K562 (cell line): ENCODE data around the gene NES. TPM values are rescaled to one million over a fixed set of nuclear protein-coding genes. Genes with fewer than 3 reads are reported as not detected.
A peak's percentile ranks its signal among the peaks of the same experiment; 100 is the strongest.

Experiments used
- AFF1 ChIP-seq, 2 experiments: fragments of 450-650 bp; IDR thresholded peaks; 2 replicates each; pipeline ENCODE4 v1.6.1; 2018; ENCODE audit warnings: mild to moderate bottlenecking in 2 of 2, low read depth in 1 of 2; ENCODE audit not compliant: partially characterized antibody in 2 of 2
- CBX3 ChIP-seq, 2 experiments: IDR thresholded peaks; 1 replicate in 1 of 2; 2 replicates in 1 of 2; pipeline ENCODE4 v1.6.1; 2012; ENCODE audit warnings: inconsistent platforms in 2 of 2, low read length in 2 of 2, borderline replicate concordance in 1 of 2, control low read depth in 1 of 2
- E4F1 ChIP-seq: fragments of 250-450 bp; sonication (Bioruptor Pico); IDR thresholded peaks from 2 replicates; pipeline ENCODE4 v1.5.0; 2021; ENCODE audit warnings: mild to moderate bottlenecking, borderline replicate concordance
- GTF2F1 ChIP-seq: IDR thresholded peaks from 2 replicates; pipeline ENCODE4 v1.6.1; 2011; ENCODE audit warnings: low read depth, low read length, improper control_type of control experiment
- HMG20B ChIP-seq: fragments of 250-450 bp; sonication (Bioruptor Pico); IDR thresholded peaks from 2 replicates; pipeline ENCODE4 v1.5.0; 2021; ENCODE audit warnings: mild to moderate bottlenecking
- HNRNPH1 ChIP-seq: fragments of 200-400 bp; formaldehyde crosslinking; optimal IDR thresholded peaks from 2 replicates; pipeline ENCODE3; 2017; ENCODE audit warnings: low read depth, mild to moderate bottlenecking, low read length, moderate library complexity
- IRF9 ChIP-seq: fragments of 450-650 bp; IDR thresholded peaks from 2 replicates; pipeline ENCODE4 v1.6.1; 2016; ENCODE audit warnings: missing biosample characterization, missing genetic modification characterization
- KLF16 ChIP-seq: IDR thresholded peaks from 2 replicates; pipeline ENCODE4 v1.6.1; 2016; ENCODE audit warnings: antibody characterized with exemption
- MECOM ChIP-seq: fragments of 250-450 bp; sonication (Bioruptor Pico); IDR thresholded peaks from 2 replicates; pipeline ENCODE4 v1.8.0; 2022; ENCODE audit warnings: inconsistent platforms
- POLR2G ChIP-seq: fragments of 200-400 bp; formaldehyde crosslinking; IDR thresholded peaks from 2 replicates; pipeline ENCODE4 v1.6.1; 2017; ENCODE audit warnings: low read depth, mild to moderate bottlenecking, antibody characterized with exemption, low read length, moderate library complexity
- RB1 ChIP-seq: fragments of 450-650 bp; IDR thresholded peaks from 2 replicates; pipeline ENCODE4 v1.6.1; 2017; ENCODE audit warnings: low read depth, mild to moderate bottlenecking
- RBFOX2 ChIP-seq: fragments of 200-400 bp; formaldehyde crosslinking; IDR thresholded peaks from 2 replicates; pipeline ENCODE4 v1.6.1; 2017; ENCODE audit warnings: low read depth, mild to moderate bottlenecking, low read length, moderate library complexity
- SOX6 ChIP-seq: fragments of 450-650 bp; IDR thresholded peaks from 2 replicates; pipeline ENCODE4 v1.6.1; 2014; ENCODE audit warnings: mild to moderate bottlenecking
- SRSF3 ChIP-seq: fragments of 200-400 bp; formaldehyde crosslinking; IDR thresholded peaks from 2 replicates; pipeline ENCODE4 v1.6.1; 2016; ENCODE audit warnings: mild to moderate bottlenecking, low read length, moderate library complexity; ENCODE audit not compliant: insufficient read depth
- THRAP3 ChIP-seq: fragments of 450-650 bp; IDR thresholded peaks from 2 replicates; pipeline ENCODE4 v1.6.1; 2016; ENCODE audit warnings: mild to moderate bottlenecking, inconsistent platforms, borderline replicate concordance
- TRIM25 ChIP-seq: fragments of 450-650 bp; IDR thresholded peaks from 2 replicates; pipeline ENCODE4 v1.7.0; 2016; ENCODE audit warnings: borderline replicate concordance
- USF1 ChIP-seq: sonication (generic); formaldehyde crosslinking; IDR thresholded peaks from 2 replicates; pipeline ENCODE4 v1.9.0; 2022; ENCODE audit warnings: mild to moderate bottlenecking, missing genetic modification reagents
- ZNF143 ChIP-seq: sonication (generic); formaldehyde crosslinking; IDR thresholded peaks from 2 replicates; pipeline ENCODE4 v1.9.0; 2022; ENCODE audit warnings: mild to moderate bottlenecking, missing genetic modification reagents
- ZNF384 ChIP-seq: IDR thresholded peaks from 2 replicates; pipeline ENCODE4 v1.6.1; 2012; ENCODE audit warnings: low read depth, low read length, improper control_type of control experiment
- ZNF780A ChIP-seq: fragments of 250-450 bp; sonication (Bioruptor Pico); IDR thresholded peaks from 2 replicates; pipeline ENCODE4 v1.5.0; 2021; ENCODE audit warnings: mild to moderate bottlenecking
- polyA plus RNA-seq, 8 experiments: library from polyadenylated mRNA; depleted of rRNA in 4 of 8; stranded (reverse) in 5 of 8; unstranded in 3 of 8; fragments of >200 nt; fragmentation: Nextera tagmentation in 2 of 8; fragmentation: Illumina TruSeq in 1 of 8; extraction: Ambion mirVana in 2 of 8; extraction: Trizol in 1 of 8; gene quantifications; 2 replicates each; pipeline versions ENCODE4 v1.2.1 to v1.2.3, GENCODE V29; 2011 to 2014; ENCODE audit warnings: inconsistent platforms in 1 of 8, missing spikeins in 1 of 8
- total RNA-seq, 7 experiments: library from RNA; depleted of rRNA in 6 of 7; stranded (reverse); fragments of >200 nt in 6 of 7; fragmentation: Illumina TruSeq in 2 of 7; extraction: Trizol in 2 of 7; gene quantifications; 2 replicates each; pipeline versions ENCODE4 v1.2.1 to v1.2.3, GENCODE V29; 2011 to 2021; ENCODE audit warnings: low replicate concordance in 1 of 7

The NES gene
- total and polyA plus RNA-seq, 9 of the 15 experiments (the other 6 are each of a cell fraction or from before 2014, with no cell fraction given): 0.10 to 8.6 (median 4.2) TPM

- TF ChIP-seq RB1: no peak
- peak; percentile 56; the same call in 1 of the 2 replicates for TF ChIP-seq POLR2G
- no peak for TF ChIP-seq AFF1 (IDR thresholded peaks at IDR 0.05; ENCODE audit: low read depth in 1 of 2, partially characterized antibody in 2 of 2)
- TF ChIP-seq E4F1 (CRISPR knock-in tag): no peak
- no peak for TF ChIP-seq THRAP3
- TF ChIP-seq SRSF3: no peak
- TF ChIP-seq IRF9 (tag): no peak
- TF ChIP-seq ZNF384: no peak
- TF ChIP-seq CBX3 (IDR thresholded peaks at IDR 0.05; ENCODE audit: borderline replicate concordance in 1 of 2, low read length in 2 of 2): no peak
- TF ChIP-seq USF1: peak; percentile 68
- peak; percentile 65 for TF ChIP-seq RBFOX2
- peak; percentile 26; the same call in 1 of the 2 replicates for TF ChIP-seq ZNF143
- TF ChIP-seq TRIM25: no peak
- TF ChIP-seq HNRNPH1: no peak
- TF ChIP-seq HMG20B (CRISPR knock-in tag): no peak
- no peak for TF ChIP-seq MECOM (CRISPR knock-in tag)
- no peak for TF ChIP-seq GTF2F1
- TF ChIP-seq SOX6: no peak
- TF ChIP-seq ZNF780A: no peak
- TF ChIP-seq KLF16: no peak
Observed at GRCh38 chr1:156658496-156658895, 18.7 kb downstream of the NES start (continued).
